Upper lobe of right lung (tissue), 1 donor: ENCODE measurements around the gene SNTG2. TPM values are rescaled to one million over a fixed set of nuclear protein-coding genes. Genes with fewer than 3 reads are reported as not detected.
A peak's percentile ranks its signal among the peaks of the same experiment; 100 is the strongest.

Experiments
- ATAC-seq: fragments of 200-7000 bp; cut with Tn5 transposase; one replicate; pipeline ENCODE4 v1.9.1; 2020; ENCODE audit warnings: mild to moderate bottlenecking, moderate library complexity
- DNase-seq: peaks from one replicate; pipeline ENCODE4 v3.0.0-alpha.2; 2020
- H3K27ac ChIP-seq: fragments of 200-600 bp; one replicate; pipeline ENCODE4 v1.8.0; 2022
- H3K27me3 ChIP-seq: fragments of 200-600 bp; one replicate; pipeline ENCODE4 v1.8.0; 2022; ENCODE audit warnings: mild to moderate bottlenecking
- H3K36me3 ChIP-seq: fragments of 200-600 bp; one replicate; pipeline ENCODE4 v1.8.0; 2022
- H3K4me1 ChIP-seq: fragments of 200-600 bp; one replicate; pipeline ENCODE4 v1.8.0; 2022
- H3K4me3 ChIP-seq: fragments of 200-600 bp; one replicate; pipeline ENCODE4 v1.8.0; 2022; ENCODE audit warnings: mild to moderate bottlenecking
- H3K9me3 ChIP-seq: fragments of 200-600 bp; one replicate; pipeline ENCODE4 v1.8.0; 2022
- CTCF ChIP-seq: fragments of 200-600 bp; IDR thresholded peaks from one replicate; pipeline ENCODE4 v1.8.0; 2022; ENCODE audit warnings: antibody characterized with exemption
- intact Hi-C: fragments of 100-400 bp; cut with DNase I; formaldehyde crosslinking; loops from one replicate; pipeline ENCODE4 v1.11.0; 2022
- total RNA-seq: library from RNA; stranded (reverse); fragmentation: NEBNext Ultra II Directional; extraction: Animal tissue kit (Norgen Biotek cat#: 25700); gene quantifications from one replicate; pipeline ENCODE4 v1.2.1, GENCODE V29; 2021
- donor health status: DM: no; HTN: yes; CAD: no; lungs with severe emphysema.

SNTG2 gene
- total RNA-seq, 1 donor from 2014 or later = 3.6 TPM

- intact Hi-C loops = no loop called here
- no peak for TF ChIP-seq CTCF
Observed at GRCh38 chr2:1170241-1170640, 219.6 kb downstream of the SNTG2 start.

DNA sequence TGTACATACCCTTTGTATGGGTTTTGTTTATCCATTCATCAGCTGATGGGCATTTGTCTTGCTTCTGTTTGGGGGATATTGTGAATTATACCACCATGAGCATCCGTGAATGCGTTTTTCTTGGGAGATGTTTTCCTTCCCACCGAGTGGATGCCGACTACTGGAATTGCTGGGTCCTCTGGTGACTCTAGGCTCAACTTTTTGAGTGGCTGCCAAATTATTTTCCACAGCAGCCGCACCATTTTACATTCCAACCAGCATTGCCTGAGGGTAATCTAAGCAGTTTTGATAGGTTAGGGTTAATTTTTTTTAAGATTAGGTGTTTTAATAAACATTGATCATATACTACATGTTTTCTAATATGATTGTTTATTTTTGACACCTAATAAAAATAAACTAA lies 220.1 kb downstream of the SNTG2 start:
- Histone ChIP-seq H3K27me3 (no peaks in the 10 kb centered on the region), H3K4me1 (no peaks in the 10 kb centered on the region), H3K27ac (peak overlapping the region; percentile 47), H3K4me3 (no peak overlapping the region), H3K36me3 (no peaks in the 10 kb centered on the region), H3K9me3 (no peaks in the 10 kb centered on the region)
- DNase-seq (no peak), ATAC-seq (no peak)
- no peak for TF ChIP-seq CTCF
- intact Hi-C loops = no loop called here

More at GRCh38 chr2:1170241-1170640, 219.6 kb downstream of the SNTG2 start:
- DNase-seq (no peak), ATAC-seq (peak; percentile 50)
- peak overlapping the region; percentile 47 for H3K27ac ChIP-seq
- H3K4me3 ChIP-seq = no peak overlapping the region
- no peaks in the 10 kb centered on the region for H3K4me1 ChIP-seq
- no peaks in the 10 kb centered on the region for H3K27me3 ChIP-seq
- H3K9me3 ChIP-seq = no peaks in the 10 kb centered on the region
- H3K36me3 ChIP-seq = no peaks in the 10 kb centered on the region

- no peaks in the 10 kb centered on the region for H3K9me3 ChIP-seq
- H3K4me3 ChIP-seq = no peak overlapping the region
- DNase-seq = no peak
- no peak for ATAC-seq
- intact Hi-C loops = no loop called here
- no peaks in the 10 kb centered on the region for H3K4me1 ChIP-seq
- no peaks in the 10 kb centered on the region for H3K27me3 ChIP-seq
- TF ChIP-seq CTCF = no peak
- H3K27ac ChIP-seq = no peak overlapping the region
- H3K36me3 ChIP-seq = no peaks in the 10 kb centered on the region
Observed at GRCh38 chr2:1173528-1173927, 222.9 kb downstream of the SNTG2 start.

- H3K27me3 ChIP-seq = no peaks in the 10 kb centered on the region
- H3K4me1 ChIP-seq = no peaks in the 10 kb centered on the region
- H3K27ac ChIP-seq = no peak overlapping the region
- intact Hi-C loops = no loop called here
- no peak for ATAC-seq
- no peak overlapping the region for H3K4me3 ChIP-seq
- no peak for DNase-seq
- TF ChIP-seq CTCF = no peak
- H3K9me3 ChIP-seq = no peaks in the 10 kb centered on the region
- H3K36me3 ChIP-seq = no peaks in the 10 kb centered on the region
Observed at GRCh38 chr2:1181893-1182292, 231.2 kb downstream of the SNTG2 start.

GRCh38 chr2:1183300-1183699 lies 232.7 kb downstream of the SNTG2 start:
- no peak for ATAC-seq
- Histone ChIP-seq H3K4me1 (no peaks in the 10 kb centered on the region), H3K4me3 (no peak overlapping the region), H3K27me3 (no peaks in the 10 kb centered on the region), H3K9me3 (no peaks in the 10 kb centered on the region), H3K27ac (no peak overlapping the region), H3K36me3 (no peaks in the 10 kb centered on the region)
- no peak for TF ChIP-seq CTCF
- intact Hi-C loops = no loop called here
- DNase-seq = no peak

- intact Hi-C loops = no loop called here
- DNase-seq (no peak), ATAC-seq (peak; percentile 43)
- Histone ChIP-seq H3K4me3 (no peak overlapping the region), H3K27ac (no peak overlapping the region), H3K4me1 (no peaks in the 10 kb centered on the region), H3K27me3 (no peaks in the 10 kb centered on the region), H3K9me3 (no peaks in the 10 kb centered on the region), H3K36me3 (no peaks in the 10 kb centered on the region)
- no peak for TF ChIP-seq CTCF
Observed at GRCh38 chr2:1186421-1186820, 235.8 kb downstream of the SNTG2 start.
